Neural crest cell (in vitro differentiated cells): Measurements from ENCODE around the gene RAP2A. TPM values are rescaled to one million over a fixed set of nuclear protein-coding genes. Genes with fewer than 3 reads are reported as not detected.

Source experiments
- DNase-seq: peaks from one replicate; pipeline ENCODE4 v3.0.0; 2021; ENCODE audit warnings: low read depth, mixed read lengths, low spot score
- H3K27ac Mint-ChIP-seq: one replicate; pipeline ENCODE4 v1.8.0; 2021; ENCODE audit warnings: mild to moderate bottlenecking, mixed read lengths; ENCODE audit not compliant: unreplicated experiment
- H3K27me3 Mint-ChIP-seq: 2 replicates; pipeline ENCODE4 v1.8.0; 2021; ENCODE audit warnings: low read depth, mild to moderate bottlenecking, mixed read lengths
- H3K36me3 Mint-ChIP-seq: 2 replicates; pipeline ENCODE4 v1.8.0; 2021; ENCODE audit warnings: low read depth, mild to moderate bottlenecking, mixed read lengths
- H3K4me1 Mint-ChIP-seq: 2 replicates; pipeline ENCODE4 v1.8.0; 2021; ENCODE audit warnings: mixed read lengths
- H3K4me3 Mint-ChIP-seq: one replicate; pipeline ENCODE4 v1.8.0; 2021; ENCODE audit warnings: mild to moderate bottlenecking, mixed read lengths
- H3K9me3 Mint-ChIP-seq: 2 replicates; pipeline ENCODE4 v1.8.0; 2021; ENCODE audit warnings: mixed read lengths
- CTCF ChIP-seq: fragments of 200-600 bp; sonication (generic); conservative IDR thresholded peaks from 2 replicates; pipeline ENCODE4 v1.5.0; 2021; ENCODE audit warnings: antibody characterized with exemption, mild to moderate bottlenecking
- total RNA-seq: library from RNA; stranded (reverse); gene quantifications from 2 replicates; pipeline ENCODE4 v1.2.1, GENCODE V29; 2021

The RAP2A gene
- total RNA-seq, 1 donor from 2014 or later, result 47.2 TPM

- no peaks in the 10 kb centered on the region for H3K9me3 Mint-ChIP-seq
Measured at GRCh38 chr13:97502706-97503105, 68.7 kb downstream of the RAP2A start.

GRCh38 chr13:97505017-97505416, 71.0 kb downstream of the RAP2A start:
- Mint-ChIP-seq H3K27me3 (no peaks in the 10 kb centered on the region), H3K4me1 (peaks cover 5% of the 10 kb centered on the region), H3K9me3 (peaks cover 3% of the 10 kb centered on the region), H3K27ac (no peak overlapping the region), H3K4me3 (no peak overlapping the region), H3K36me3 (no peaks in the 10 kb centered on the region)
- DNase-seq, result no peak
- no peak for TF ChIP-seq CTCF

More at GRCh38 chr13:97502706-97503105, 68.7 kb downstream of the RAP2A start:
- no peak overlapping the region for H3K4me3 Mint-ChIP-seq
- H3K36me3 Mint-ChIP-seq, result no peaks in the 10 kb centered on the region
- peaks cover 5% of the 10 kb centered on the region for H3K4me1 Mint-ChIP-seq
- no peak for TF ChIP-seq CTCF
- no peak overlapping the region for H3K27ac Mint-ChIP-seq
- H3K27me3 Mint-ChIP-seq, result no peaks in the 10 kb centered on the region
- no peak for DNase-seq

GRCh38 chr13:97506511-97506910, 72.5 kb downstream of the RAP2A start:
- H3K4me1 Mint-ChIP-seq, result peaks cover 5% of the 10 kb centered on the region
- no peaks in the 10 kb centered on the region for H3K27me3 Mint-ChIP-seq
- H3K27ac Mint-ChIP-seq, result no peak overlapping the region
- no peaks in the 10 kb centered on the region for H3K36me3 Mint-ChIP-seq
- no peak overlapping the region for H3K4me3 Mint-ChIP-seq
- TF ChIP-seq CTCF, result no peak
- no peak for DNase-seq
- H3K9me3 Mint-ChIP-seq, result peaks cover 4% of the 10 kb centered on the region

- no peak for DNase-seq
- TF ChIP-seq CTCF, result no peak
- H3K36me3 Mint-ChIP-seq, result peaks cover 2% of the 10 kb centered on the region
- no peak overlapping the region for H3K27ac Mint-ChIP-seq
- no peaks in the 10 kb centered on the region for H3K27me3 Mint-ChIP-seq
- no peak overlapping the region for H3K4me3 Mint-ChIP-seq
- H3K9me3 Mint-ChIP-seq, result peaks cover 10% of the 10 kb centered on the region
- H3K4me1 Mint-ChIP-seq, result no peaks in the 10 kb centered on the region
Measured at GRCh38 chr13:97512732-97513131, 78.8 kb downstream of the RAP2A start.

- Mint-ChIP-seq H3K4me3 (no peak overlapping the region), H3K9me3 (peaks cover 8% of the 10 kb centered on the region), H3K27me3 (peaks cover 1% of the 10 kb centered on the region), H3K4me1 (no peaks in the 10 kb centered on the region), H3K36me3 (peaks cover 2% of the 10 kb centered on the region), H3K27ac (no peak overlapping the region)
- no peak for DNase-seq
- TF ChIP-seq CTCF, result no peak
Measured at GRCh38 chr13:97515643-97516042, 81.7 kb downstream of the RAP2A start.

GRCh38 chr13:97517967-97518366, 84.0 kb downstream of the RAP2A start:
- Mint-ChIP-seq H3K36me3 (no peaks in the 10 kb centered on the region), H3K27ac (no peak overlapping the region), H3K4me1 (no peaks in the 10 kb centered on the region), H3K4me3 (no peak overlapping the region), H3K9me3 (peaks cover 6% of the 10 kb centered on the region), H3K27me3 (peaks cover 2% of the 10 kb centered on the region)
- DNase-seq, result no peak
- no peak for TF ChIP-seq CTCF
